ENCODE results near the gene CDH23. TPM values are rescaled to one million over a fixed set of nuclear protein-coding genes. Genes with fewer than 3 reads are reported as not detected.

The CDH23 gene
- total RNA-seq, 2 donors from 2014 or later, result 0.06 TPM; not detected in 1

DNA sequence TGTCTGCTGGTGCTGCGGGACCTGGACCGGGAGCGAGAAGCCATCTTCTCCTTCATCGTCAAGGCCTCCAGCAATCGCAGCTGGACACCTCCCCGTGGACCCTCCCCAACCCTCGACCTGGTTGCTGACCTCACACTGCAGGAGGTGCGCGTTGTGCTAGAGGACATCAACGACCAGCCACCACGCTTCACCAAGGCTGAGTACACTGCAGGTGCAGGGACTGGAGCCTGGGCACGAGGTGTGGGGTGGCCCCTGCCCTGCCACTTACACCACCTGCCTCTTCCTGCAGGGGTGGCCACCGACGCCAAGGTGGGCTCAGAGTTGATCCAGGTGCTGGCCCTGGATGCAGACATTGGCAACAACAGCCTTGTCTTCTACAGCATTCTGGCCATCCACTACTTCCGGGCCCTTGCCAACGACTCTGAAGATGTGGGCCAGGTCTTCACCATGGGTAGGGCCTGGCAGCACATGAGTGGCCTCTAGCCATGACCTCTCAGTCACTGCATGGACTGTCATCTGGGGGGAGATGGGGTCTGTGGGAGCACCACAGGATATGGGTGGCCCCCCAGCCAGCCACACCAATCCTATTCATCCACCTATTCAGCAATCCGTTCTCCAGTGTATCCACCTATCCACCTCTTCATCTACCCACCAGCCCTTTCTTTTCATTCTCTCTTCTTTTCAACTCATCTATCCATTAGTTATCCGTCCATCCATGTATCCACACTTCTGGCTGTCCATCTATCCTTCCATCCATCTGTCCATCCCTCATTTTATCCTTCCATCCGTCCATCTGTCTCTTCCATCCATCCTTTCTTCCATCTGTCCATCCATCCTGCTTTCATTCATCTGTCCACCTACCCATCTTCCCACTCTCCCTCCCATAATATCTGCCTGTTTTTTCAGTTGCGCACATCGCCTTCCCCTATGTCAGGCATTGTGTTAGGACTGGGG, 411.1 kb downstream of the CDH23 start:
- no peak overlapping the region for H3K27ac Mint-ChIP-seq
- H3K36me3 Mint-ChIP-seq, result no peaks in the 10 kb centered on the region
- no peak for DNase-seq (ENCODE audit: low spot score)
- H3K27me3 Mint-ChIP-seq, result no peaks in the 10 kb centered on the region
- no peak for ATAC-seq
- H3K4me1 Mint-ChIP-seq (ENCODE audit: low read depth in 2 of 2), result peaks cover 3 to 4% of the 10 kb centered on the region in 2 donors
- H3K4me3 Mint-ChIP-seq, result no peak overlapping the region
- no peaks in the 10 kb centered on the region for H3K9me3 Mint-ChIP-seq

DNA sequence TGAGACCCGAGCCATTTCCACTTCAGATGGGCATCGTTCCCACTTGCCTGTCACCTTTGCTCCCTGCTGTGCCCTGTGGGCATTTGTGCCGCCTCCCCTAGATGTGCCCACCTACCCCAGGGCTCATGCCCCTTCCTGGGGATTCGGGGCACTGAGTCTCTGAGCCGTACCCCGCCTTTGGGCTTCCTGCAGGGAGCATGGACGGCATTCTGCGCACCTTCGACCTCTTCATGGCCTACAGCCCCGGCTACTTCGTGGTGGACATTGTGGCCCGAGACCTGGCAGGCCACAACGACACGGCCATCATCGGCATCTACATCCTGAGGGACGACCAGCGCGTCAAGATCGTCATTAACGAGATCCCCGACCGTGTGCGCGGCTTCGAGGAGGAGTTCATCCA, 412.9 kb downstream of the CDH23 start:
- DNase-seq (ENCODE audit: low spot score), result no peak
- H3K27me3 Mint-ChIP-seq, result no peaks in the 10 kb centered on the region
- H3K9me3 Mint-ChIP-seq, result no peaks in the 10 kb centered on the region
- ATAC-seq, result no peak
- H3K4me3 Mint-ChIP-seq, result no peak overlapping the region
- H3K36me3 Mint-ChIP-seq, result no peaks in the 10 kb centered on the region
- no peak overlapping the region for H3K27ac Mint-ChIP-seq
- H3K4me1 Mint-ChIP-seq (ENCODE audit: low read depth in 2 of 2), result peaks cover 3 to 4% of the 10 kb centered on the region in 2 donors

DNA sequence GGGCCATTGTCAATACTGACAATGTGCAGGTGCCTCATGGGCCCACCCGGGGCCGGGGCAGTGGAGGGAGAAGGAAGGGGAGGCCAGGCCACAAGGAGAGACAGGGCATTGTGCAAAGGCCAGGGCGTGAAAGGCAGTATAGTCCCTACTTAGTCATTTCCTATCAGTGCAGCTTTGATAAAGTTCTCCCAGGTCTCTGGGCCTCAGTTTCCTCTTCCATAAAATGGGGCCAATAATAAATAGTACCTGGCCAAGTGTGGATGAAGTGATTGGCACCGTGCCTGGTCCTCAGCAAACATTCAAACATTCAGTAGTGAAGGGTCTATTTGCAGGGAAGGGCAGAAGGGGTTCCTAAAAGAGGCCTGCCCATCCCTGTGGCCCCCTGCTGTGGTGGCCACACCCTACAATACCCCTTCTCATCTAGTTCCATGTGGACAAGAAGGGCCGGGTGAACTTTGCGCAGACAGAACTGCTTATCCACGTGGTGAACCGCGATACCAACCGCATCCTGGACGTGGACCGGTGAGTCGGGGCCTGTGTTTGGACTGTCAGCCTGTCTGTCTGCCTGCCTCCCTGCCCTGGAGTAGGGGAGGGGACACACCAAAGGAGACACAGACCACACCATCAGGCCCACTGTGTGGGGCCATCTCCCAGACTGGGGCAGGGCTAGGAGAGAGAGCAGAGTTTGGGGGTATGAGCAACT, 413.5 kb downstream of the CDH23 start:
- H3K4me1 Mint-ChIP-seq (ENCODE audit: low read depth in 2 of 2), result peaks cover 3 to 4% of the 10 kb centered on the region in 2 donors
- no peak overlapping the region for H3K4me3 Mint-ChIP-seq
- no peaks in the 10 kb centered on the region for H3K9me3 Mint-ChIP-seq
- no peak overlapping the region for H3K27ac Mint-ChIP-seq
- H3K27me3 Mint-ChIP-seq, result no peaks in the 10 kb centered on the region
- no peaks in the 10 kb centered on the region for H3K36me3 Mint-ChIP-seq
- ATAC-seq (no peak), DNase-seq (ENCODE audit: low spot score) (no peak)

DNA sequence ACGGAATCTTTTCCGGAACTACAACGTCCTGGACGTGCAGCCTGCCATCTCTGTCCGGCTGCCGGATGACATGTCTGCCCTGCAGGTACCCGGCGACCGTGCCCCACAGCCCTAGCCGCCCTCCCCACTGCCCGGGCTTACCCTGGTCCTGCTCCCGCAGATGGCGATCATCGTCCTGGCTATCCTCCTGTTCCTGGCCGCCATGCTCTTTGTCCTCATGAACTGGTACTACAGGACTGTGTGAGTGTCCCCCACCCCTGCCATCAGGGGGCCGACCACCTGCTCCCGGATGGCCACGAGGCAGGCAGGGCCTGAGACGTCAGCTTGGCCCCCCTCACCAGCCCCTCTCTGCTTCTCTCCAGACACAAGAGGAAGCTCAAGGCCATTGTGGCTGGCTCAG, 414.6 kb downstream of the CDH23 start:
- Mint-ChIP-seq H3K4me3 (no peak overlapping the region), H3K27ac (no peak overlapping the region), H3K9me3 (no peaks in the 10 kb centered on the region), H3K27me3 (no peaks in the 10 kb centered on the region), H3K4me1 (ENCODE audit: low read depth in 2 of 2) (peaks cover 0 to 4% of the 10 kb centered on the region in 2 donors), H3K36me3 (no peaks in the 10 kb centered on the region)
- ATAC-seq, result no peak
- DNase-seq (ENCODE audit: low spot score), result no peak

DNA sequence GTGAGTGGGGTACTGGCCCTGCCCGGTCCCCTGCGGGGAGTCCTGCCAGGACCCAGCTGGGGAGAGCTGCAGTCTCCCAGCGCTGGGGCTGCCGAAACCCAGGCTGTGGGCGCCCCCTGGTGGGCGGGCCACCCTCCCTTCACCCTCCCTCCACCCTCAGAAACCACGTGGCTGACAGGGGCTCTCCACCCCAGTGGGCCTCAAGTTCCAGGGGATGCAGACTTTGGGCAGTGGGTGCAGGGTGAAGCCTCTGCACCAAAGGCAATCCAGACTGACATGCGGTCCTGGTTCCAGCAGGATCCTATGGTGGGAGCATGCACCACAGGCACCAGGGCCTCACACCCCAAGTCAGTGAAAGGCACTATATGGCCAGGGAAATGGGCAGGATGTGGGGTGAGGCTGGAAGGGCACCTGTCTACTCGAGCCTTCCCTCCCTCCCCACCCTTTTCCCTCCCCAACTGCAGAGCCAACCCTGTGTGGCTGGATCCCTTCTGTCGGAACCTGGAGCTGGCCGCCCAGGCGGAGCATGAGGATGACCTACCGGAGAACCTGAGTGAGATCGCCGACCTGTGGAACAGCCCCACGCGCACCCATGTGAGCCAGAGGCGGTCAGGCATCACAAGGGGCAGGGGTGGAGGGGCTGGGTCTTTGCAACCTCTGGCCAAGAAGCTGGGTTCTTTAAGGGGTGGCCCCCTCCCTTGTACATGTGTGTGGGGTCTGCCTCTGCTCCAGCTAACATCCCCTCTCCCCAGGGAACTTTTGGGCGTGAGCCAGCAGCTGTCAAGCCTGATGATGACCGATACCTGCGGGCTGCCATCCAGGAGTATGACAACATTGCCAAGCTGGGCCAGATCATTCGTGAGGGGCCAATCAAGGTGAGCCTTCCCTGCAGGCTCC, 415.5 kb downstream of the CDH23 start:
- no peak overlapping the region for H3K27ac Mint-ChIP-seq
- ATAC-seq (peak; percentile 77 to 88), DNase-seq (ENCODE audit: low spot score) (peak; percentile 78)
- no peaks in the 10 kb centered on the region for H3K27me3 Mint-ChIP-seq
- peaks cover 0 to 4% of the 10 kb centered on the region in 2 donors for H3K4me1 Mint-ChIP-seq (ENCODE audit: low read depth in 2 of 2)
- no peaks in the 10 kb centered on the region for H3K9me3 Mint-ChIP-seq
- H3K4me3 Mint-ChIP-seq, result no peak overlapping the region
- H3K36me3 Mint-ChIP-seq, result no peaks in the 10 kb centered on the region

DNA sequence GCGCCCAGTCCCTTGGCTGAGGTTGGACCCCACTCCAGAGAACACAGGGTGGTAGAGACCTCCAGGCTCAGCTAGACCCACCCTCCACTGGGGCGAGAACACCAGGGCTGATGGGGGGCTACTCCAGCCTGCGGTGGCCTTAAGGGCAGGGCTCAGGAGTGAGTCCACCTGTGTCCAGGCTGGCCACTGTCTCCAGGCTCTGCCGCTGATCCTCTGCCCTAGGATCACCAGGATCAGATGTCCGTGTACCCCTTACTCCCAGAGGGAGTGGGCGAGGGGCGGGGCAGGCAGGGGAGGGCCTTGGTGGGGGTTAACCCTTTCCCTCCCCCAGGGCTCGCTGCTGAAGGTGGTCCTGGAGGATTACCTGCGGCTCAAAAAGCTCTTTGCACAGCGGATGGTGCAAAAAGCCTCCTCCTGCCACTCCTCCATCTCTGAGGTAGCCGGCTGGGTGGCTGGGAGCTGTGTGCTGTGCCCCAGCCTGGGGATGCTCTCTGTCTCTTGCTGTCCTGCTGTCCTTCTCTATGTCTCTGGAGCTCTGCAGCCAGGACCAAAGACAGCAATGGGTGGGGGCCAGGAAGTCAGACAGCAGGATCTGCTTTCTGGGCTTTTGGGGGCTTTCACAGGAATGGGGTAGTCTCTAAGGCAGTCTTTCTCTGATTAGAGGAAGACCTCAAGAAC, 416.3 kb downstream of the CDH23 start:
- Mint-ChIP-seq H3K9me3 (no peaks in the 10 kb centered on the region), H3K36me3 (peaks cover 2% of the 10 kb centered on the region), H3K27me3 (no peaks in the 10 kb centered on the region), H3K4me3 (no peak overlapping the region), H3K4me1 (ENCODE audit: low read depth in 2 of 2) (peaks cover 0 to 3% of the 10 kb centered on the region in 2 donors), H3K27ac (no peak overlapping the region)
- ATAC-seq (peak in 1 of 2 donors; percentile 37), DNase-seq (ENCODE audit: low spot score) (no peak)

DNA sequence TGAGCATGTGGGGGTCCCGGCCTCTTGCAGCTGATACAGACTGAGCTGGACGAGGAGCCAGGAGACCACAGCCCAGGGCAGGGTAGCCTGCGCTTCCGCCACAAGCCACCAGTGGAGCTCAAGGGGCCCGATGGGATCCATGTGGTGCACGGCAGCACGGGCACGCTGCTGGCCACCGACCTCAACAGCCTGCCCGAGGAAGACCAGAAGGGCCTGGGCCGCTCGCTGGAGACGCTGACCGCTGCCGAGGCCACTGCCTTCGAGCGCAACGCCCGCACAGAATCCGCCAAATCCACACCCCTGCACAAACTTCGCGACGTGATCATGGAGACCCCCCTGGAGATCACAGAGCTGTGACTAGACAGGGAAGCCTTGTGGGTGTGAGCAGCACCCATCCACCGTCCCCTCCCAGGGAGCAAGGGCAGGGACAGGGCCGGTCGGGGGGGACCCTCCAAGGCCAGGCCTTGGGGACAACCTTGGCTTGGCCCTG, 418.2 kb downstream of the CDH23 start:
- DNase-seq (ENCODE audit: low spot score) (peak; percentile 57), ATAC-seq (no peak)
- no peaks in the 10 kb centered on the region for H3K9me3 Mint-ChIP-seq
- no peaks in the 10 kb centered on the region for H3K27me3 Mint-ChIP-seq
- H3K4me1 Mint-ChIP-seq (ENCODE audit: low read depth in 2 of 2), result no peaks in the 10 kb centered on the region
- H3K36me3 Mint-ChIP-seq, result peaks cover 6% of the 10 kb centered on the region
- no peak overlapping the region for H3K4me3 Mint-ChIP-seq
- no peak overlapping the region for H3K27ac Mint-ChIP-seq

DNA sequence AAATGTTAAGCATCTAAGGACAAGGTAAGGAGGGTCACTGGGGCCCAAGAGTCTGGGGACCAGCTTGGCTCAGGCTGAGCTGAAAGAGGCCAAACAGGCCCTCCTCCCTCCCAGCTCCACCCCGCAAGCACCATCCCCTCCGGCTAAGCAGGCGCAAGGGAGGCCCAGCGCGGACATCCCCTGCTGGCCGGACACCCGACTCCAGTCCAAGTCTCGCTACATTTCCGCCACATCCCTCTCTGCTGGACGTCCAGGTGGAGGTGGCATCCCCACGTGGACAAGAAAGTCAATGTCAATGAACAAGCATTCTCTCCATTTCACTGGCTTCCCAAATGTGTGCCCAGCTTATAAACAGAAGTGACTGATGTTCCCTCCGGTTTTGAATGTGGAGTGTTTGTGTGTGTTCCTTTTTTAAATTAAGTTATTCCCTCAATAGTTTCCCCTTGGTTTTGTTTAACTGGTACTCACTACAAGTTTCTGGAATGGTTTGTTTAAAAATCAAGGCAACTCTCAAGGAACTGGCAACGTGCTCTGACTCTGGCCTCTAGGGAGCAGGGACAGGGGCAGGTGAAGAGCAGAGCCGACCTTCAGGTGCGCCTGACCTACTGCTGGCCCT, 418.9 kb downstream of the CDH23 start:
- no peaks in the 10 kb centered on the region for H3K27me3 Mint-ChIP-seq
- no peak overlapping the region for H3K27ac Mint-ChIP-seq
- no peak for ATAC-seq
- H3K4me3 Mint-ChIP-seq, result no peak overlapping the region
- H3K36me3 Mint-ChIP-seq, result peaks cover 7% of the 10 kb centered on the region
- peaks cover 0 to under 1% of the 10 kb centered on the region in 2 donors for H3K4me1 Mint-ChIP-seq (ENCODE audit: low read depth in 2 of 2)
- peak; percentile 35 for DNase-seq (ENCODE audit: low spot score)
- H3K9me3 Mint-ChIP-seq, result no peaks in the 10 kb centered on the region

DNA sequence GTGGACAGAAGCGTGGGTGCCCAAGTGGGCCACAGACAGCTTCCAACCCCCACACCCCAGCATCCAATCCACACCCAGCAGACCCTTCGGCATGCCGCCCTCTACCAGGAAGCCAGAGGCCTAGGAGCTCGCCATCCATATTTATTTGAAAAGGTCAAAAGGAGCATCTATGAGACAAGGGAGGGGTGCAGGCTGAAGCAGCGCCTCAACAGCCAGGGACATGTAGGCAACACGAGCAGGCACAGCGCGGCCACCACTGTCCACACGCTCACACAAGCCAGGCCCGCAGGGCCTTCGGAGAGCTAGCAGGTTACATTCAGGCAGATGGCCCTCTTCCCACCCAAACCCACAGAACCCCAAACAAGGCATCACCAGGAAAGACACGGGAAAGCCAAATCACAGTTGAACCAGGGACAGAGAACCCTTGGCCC, 419.7 kb downstream of the CDH23 start:
- Mint-ChIP-seq H3K4me1 (ENCODE audit: low read depth in 2 of 2) (peaks cover 4 to 6% of the 10 kb centered on the region in 2 donors), H3K27ac (no peak overlapping the region), H3K4me3 (no peak overlapping the region), H3K9me3 (no peaks in the 10 kb centered on the region), H3K36me3 (peaks cover 12% of the 10 kb centered on the region), H3K27me3 (no peaks in the 10 kb centered on the region)
- DNase-seq (ENCODE audit: low spot score), result peak; percentile 25
- no peak for ATAC-seq

DNA sequence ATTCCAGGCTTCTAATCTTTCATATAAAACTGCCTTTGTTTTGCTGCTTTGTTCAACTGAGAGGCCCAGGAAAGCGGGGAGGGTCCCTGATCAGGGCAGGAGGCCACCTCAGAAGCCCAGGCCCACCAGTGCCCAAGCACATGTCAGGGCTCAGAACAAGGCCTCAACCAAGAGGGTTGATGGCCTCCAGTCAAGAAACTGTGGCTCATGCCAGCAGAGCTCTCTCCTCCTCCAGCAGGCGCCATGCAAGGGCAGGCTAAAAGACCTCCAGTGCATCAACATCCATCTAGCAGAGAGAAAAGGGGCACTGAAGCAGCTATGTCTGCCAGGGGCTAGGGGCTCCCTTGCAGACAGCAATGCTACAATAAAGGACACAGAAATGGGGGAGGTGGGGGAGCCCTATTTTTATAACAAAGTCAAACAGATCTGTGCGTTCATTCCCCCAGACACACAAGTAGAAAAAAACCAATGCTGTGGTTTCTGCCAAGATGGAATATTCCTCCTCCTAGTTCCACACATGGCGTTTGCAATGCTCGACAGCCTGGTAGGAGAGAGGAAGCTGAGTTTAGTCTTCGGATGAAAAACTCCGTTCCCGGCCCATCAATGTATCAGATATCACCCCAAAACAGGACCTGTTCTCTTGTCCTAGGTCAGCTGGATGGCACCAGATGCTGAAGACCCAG, 420.4 kb downstream of the CDH23 start:
- peak; percentile 18 for DNase-seq (ENCODE audit: low spot score)
- Mint-ChIP-seq H3K27me3 (no peaks in the 10 kb centered on the region), H3K36me3 (peaks cover 12% of the 10 kb centered on the region), H3K9me3 (no peaks in the 10 kb centered on the region), H3K4me1 (ENCODE audit: low read depth in 2 of 2) (peaks cover 11 to 12% of the 10 kb centered on the region in 2 donors), H3K27ac (no peak overlapping the region), H3K4me3 (no peak overlapping the region)
- ATAC-seq, result no peak

DNA sequence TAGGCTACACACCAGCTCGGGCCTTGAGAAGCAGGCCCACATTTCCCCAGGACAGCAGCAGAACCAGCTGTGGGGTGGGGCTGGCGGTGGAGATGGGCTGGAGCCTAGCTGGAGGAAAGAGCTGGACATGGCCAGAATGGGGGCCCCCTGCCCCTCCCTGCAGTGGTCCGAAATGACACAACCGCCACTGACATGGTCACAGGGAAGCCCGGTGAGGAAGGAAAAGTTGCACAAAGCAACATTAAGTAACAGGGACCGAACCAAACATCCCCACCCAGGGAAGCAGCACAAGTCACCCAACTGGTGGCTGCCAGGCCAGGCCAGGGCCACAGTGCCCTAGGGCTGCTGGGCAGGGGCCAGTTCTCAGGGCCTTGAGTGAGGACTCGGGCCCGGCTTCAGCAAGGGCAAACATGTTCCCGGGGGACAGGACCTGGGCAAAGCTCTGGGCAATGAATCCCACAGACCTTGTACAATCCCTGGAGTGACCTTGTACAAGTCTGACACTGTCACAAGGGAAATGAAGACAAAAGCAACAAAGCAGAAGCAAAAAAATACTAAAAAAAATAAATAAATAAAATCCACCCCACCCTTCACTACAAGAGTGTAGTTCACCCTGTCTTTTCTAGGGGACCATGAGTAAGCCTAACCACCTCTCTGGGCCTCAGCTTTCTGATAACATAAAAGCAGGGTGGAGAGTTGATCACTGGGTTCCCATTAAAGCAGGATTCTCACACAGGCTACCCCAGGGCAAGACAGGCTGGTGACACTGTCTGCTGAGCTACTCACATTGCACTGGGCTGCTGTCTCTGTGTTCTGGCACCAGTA, 421.3 kb downstream of the CDH23 start:
- no peak for ATAC-seq
- no peaks in the 10 kb centered on the region for H3K9me3 Mint-ChIP-seq
- no peaks in the 10 kb centered on the region for H3K27me3 Mint-ChIP-seq
- no peak overlapping the region for H3K27ac Mint-ChIP-seq
- peaks cover 12% of the 10 kb centered on the region for H3K36me3 Mint-ChIP-seq
- H3K4me3 Mint-ChIP-seq, result no peak overlapping the region
- DNase-seq (ENCODE audit: low spot score), result peak; percentile 42
- peaks cover 17 to 19% of the 10 kb centered on the region in 2 donors for H3K4me1 Mint-ChIP-seq (ENCODE audit: low read depth in 2 of 2)

Data from natural killer cell treated with Interleukin-12 subunit alpha and Interleukin-12 subunit beta and Interleukin-15 and Interleukin-18, amount 100 ng/mL, for 72 hours (primary cell).